ENCODE data around the gene ICE2. TPM values are rescaled to one million over a fixed set of nuclear protein-coding genes. Genes with fewer than 3 reads are reported as not detected.

The ICE2 gene
- total RNA-seq, 1 donor from 2014 or later, result 49.9 TPM

DNA sequence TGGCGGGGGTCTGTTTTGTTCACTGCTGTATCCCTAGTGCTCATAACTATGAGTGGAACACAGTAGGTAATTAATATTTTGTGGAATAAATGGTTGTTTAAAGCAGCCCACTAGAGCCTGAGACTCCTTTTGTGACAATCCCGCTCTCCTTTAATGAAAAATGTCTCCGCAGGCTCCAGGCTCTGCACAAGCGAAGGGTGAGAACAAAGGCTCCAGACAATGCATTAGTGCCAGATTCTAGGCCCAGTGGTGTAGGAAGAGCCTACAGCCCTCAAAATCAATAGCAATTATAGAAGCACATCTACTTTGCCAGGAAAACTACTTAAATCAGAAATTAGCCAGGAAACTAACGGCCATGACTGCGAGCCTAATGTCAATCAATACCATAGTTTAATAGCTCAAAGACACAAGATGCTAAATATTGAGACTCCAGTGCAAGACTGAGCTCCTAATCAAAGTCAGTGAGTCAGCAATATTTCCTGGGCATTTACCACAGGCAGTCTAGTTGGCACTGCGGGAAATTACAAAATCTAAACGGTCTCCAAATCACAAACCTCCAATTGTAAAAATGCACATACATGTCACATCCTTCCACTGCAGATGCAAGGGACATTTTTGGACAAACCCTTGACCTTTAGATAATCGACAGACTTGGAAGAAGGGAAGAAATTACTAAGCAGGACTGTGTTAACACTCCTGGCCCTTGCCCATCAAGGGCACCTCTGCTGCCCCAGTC is 83.5 kb downstream of the ICE2 start:
- intact Hi-C loops (cut with DNase I), result no loop called here
- Histone ChIP-seq H3K27ac (peak overlapping the region; percentile 95), H3K4me1 (peaks cover 62% of the 10 kb centered on the region), H3K9me3 (no peaks in the 10 kb centered on the region), H3K4me3 (peak overlapping the region; percentile 84), H3K36me3 (peaks cover 9% of the 10 kb centered on the region), H3K27me3 (no peaks in the 10 kb centered on the region)
- ATAC-seq, result no peak
- no peak for DNase-seq
- TF ChIP-seq, protein P1, sequence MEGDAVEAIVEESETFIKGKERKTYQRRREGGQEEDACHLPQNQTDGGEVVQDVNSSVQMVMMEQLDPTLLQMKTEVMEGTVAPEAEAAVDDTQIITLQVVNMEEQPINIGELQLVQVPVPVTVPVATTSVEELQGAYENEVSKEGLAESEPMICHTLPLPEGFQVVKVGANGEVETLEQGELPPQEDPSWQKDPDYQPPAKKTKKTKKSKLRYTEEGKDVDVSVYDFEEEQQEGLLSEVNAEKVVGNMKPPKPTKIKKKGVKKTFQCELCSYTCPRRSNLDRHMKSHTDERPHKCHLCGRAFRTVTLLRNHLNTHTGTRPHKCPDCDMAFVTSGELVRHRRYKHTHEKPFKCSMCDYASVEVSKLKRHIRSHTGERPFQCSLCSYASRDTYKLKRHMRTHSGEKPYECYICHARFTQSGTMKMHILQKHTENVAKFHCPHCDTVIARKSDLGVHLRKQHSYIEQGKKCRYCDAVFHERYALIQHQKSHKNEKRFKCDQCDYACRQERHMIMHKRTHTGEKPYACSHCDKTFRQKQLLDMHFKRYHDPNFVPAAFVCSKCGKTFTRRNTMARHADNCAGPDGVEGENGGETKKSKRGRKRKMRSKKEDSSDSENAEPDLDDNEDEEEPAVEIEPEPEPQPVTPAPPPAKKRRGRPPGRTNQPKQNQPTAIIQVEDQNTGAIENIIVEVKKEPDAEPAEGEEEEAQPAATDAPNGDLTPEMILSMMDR (IDR thresholded peaks at IDR 0.05), result no peak

DNA sequence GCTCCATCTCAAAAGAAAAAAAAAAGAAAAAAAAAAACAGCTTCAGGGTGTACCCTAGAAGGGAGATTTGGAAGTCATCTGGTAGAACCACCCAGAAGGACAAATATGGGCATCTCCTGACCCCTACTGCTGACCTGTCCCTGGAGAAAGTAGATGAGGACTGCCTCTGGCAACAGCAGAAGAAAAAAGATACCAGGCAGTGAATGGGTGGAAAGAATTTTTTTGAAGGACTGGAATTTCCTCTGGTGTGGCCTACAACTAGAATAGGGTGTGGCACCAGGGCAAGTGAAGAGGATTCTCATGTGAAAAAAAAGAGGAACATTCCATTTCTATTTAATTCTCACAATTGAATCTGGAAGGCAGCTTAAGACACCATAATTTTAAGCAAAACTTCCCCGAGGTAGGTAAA is 84.2 kb downstream of the ICE2 start:
- peaks cover 70% of the 10 kb centered on the region for H3K4me1 ChIP-seq

DNA sequence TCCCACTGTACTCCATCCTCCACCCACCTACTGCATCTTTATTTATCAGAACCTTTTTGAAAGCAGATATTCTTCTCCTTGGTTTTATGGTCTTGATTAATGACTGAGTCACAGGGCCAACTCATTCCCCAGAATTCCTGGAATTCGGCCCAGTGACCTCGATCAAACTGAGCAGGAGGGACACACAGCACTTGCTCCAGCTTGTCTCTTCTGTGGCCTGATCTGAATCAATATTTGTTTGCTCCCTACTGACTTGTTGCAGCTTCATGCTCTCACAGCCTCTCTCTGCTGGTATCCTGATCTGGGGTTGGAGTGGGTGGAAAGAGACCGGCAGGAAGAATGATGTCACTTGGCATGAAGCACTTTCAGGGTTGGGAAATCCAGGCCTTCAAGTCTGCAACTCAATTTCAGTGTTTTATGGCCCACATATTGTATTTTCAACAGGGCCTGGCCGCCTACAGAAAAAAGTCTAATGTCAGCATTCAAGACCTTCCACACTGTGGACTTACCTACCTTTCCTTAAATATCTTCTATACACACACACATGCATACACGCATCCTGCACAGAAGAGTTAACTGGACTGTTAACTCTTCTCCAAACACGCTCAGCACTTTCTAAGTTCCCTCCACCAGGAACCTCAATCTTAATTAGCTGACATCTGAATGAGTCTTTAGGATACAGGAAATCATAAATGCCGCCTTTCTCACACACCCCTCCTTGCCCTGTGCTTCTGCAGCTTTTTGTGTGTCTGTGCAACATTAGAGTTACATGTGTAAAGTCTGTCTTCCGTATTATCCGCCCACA is 85.8 kb downstream of the ICE2 start:
- DNase-seq (no peak), ATAC-seq (peak; percentile 51)
- H3K27me3 ChIP-seq, result no peaks in the 10 kb centered on the region
- intact Hi-C loops (cut with DNase I), result no loop called here
- TF ChIP-seq, protein P1 (IDR thresholded peaks at IDR 0.05), result no peak
- peaks cover 81% of the 10 kb centered on the region for H3K4me1 ChIP-seq
- H3K27ac ChIP-seq, result peak overlapping the region; percentile 95
- no peaks in the 10 kb centered on the region for H3K9me3 ChIP-seq
- H3K36me3 ChIP-seq, result peaks cover 9% of the 10 kb centered on the region
- H3K4me3 ChIP-seq, result peak overlapping the region; percentile 84

More for the DNA sequence above, 84.2 kb downstream of the ICE2 start:
- H3K9me3 ChIP-seq, result no peaks in the 10 kb centered on the region
- peaks cover 9% of the 10 kb centered on the region for H3K36me3 ChIP-seq
- H3K4me3 ChIP-seq, result peak overlapping the region; percentile 84
- H3K27me3 ChIP-seq, result no peaks in the 10 kb centered on the region
- DNase-seq, result no peak
- intact Hi-C loops (cut with DNase I), result no loop called here
- TF ChIP-seq, protein P1 (IDR thresholded peaks at IDR 0.05), result no peak
- peak overlapping the region; percentile 95 for H3K27ac ChIP-seq
- no peak for ATAC-seq

DNA sequence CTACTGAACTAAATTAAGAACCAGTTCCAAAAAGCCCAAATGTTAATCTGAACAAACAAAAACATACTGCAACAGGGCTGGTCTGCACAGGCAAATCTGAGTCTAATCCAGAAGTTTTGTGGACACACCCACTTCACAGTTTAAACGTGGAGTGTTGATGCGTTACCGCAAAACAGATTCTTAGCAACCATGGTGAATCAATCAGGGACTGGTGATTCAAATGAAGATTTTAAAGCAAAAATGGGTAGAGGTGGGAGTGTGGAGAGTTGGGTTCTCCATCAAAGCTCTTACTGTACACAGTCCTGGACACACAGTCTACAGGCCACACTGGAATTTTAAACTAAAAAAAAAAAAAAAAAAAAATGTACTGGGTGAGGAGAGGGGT is 86.3 kb downstream of the ICE2 start:
- Histone ChIP-seq H3K9me3 (no peaks in the 10 kb centered on the region), H3K4me1 (peaks cover 81% of the 10 kb centered on the region), H3K4me3 (no peak overlapping the region), H3K27me3 (no peaks in the 10 kb centered on the region), H3K36me3 (peaks cover 9% of the 10 kb centered on the region), H3K27ac (peak overlapping the region; percentile 95)
- TF ChIP-seq, protein P1 (IDR thresholded peaks at IDR 0.05), result no peak
- intact Hi-C loops (cut with DNase I), result no loop called here
- DNase-seq, result no peak
- no peak for ATAC-seq

DNA sequence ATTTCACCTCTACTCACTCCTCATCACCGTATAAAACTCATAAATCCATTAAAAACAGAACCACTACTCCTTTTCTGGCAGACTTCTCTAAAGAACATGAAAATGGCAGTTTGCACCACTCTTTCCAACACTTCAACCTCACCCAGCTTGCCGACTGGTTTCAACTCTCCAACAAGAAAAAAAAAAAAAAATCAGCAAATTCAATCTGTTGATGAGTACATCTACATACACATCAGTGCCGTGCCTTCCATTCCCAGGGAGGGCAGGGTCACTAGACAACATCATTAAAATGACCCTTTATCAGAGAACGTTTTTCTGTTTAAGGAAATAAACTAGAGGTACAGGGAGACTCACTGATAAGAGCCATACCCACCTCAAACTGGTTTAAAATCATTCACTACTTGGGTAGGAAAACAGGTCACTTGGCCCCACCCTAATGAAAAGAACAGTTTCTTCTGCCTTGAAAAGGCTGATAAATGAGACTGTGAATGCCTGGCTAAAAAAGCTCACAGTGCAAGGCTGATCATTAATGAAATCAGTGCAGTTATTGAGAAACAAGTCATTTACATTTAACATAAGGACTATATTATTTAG is 87.1 kb downstream of the ICE2 start:
- ATAC-seq, result no peak
- Histone ChIP-seq H3K27me3 (no peaks in the 10 kb centered on the region), H3K4me3 (no peak overlapping the region), H3K36me3 (peaks cover 9% of the 10 kb centered on the region), H3K4me1 (peaks cover 81% of the 10 kb centered on the region), H3K27ac (peak overlapping the region; percentile 95), H3K9me3 (no peaks in the 10 kb centered on the region)
- intact Hi-C loops (cut with DNase I), result no loop called here
- TF ChIP-seq, protein P1 (IDR thresholded peaks at IDR 0.05), result no peak
- DNase-seq, result no peak
